ENCODE data around the gene CRHR1.

CRHR1 gene

DNA sequence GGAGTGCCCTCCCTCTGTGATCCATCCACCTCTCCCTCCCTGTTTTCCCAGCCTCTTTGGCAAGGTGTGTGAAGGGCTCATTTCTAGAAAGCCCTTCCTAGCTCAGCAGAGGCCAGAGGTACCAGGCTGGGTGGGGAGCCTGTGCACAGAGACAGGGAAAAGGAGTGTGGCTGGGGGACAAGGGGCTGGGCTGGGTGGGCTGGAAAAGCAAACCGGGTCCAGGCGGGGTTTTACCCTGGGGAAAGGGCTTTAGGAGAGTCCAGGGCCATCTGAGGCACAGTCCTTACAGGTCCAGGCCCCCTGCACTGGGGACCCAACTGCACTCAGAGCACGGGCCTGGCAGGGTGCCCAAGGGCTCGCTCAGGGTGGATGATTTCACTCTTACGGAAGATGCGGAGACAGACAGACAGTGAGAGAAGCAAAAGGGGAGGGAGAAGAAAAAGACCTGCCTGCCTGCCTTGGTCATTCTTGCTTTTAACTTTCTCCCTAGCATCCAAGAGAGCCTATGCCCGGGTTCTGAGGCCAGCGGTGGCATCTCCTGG lies 7.0 kb downstream of the CRHR1 start:
- no peaks in the 10 kb centered on the region for H3K36me3 Mint-ChIP-seq (ENCODE audit: low read depth)
- peaks cover 50% of the 10 kb centered on the region for H3K27me3 Mint-ChIP-seq
- no peak for ATAC-seq
- H3K4me1 Mint-ChIP-seq: no peaks in the 10 kb centered on the region
- H3K27ac Mint-ChIP-seq: no peak overlapping the region
- no peak for DNase-seq
- H3K4me3 Mint-ChIP-seq: no peak overlapping the region
- no peaks in the 10 kb centered on the region for H3K9me3 Mint-ChIP-seq

GRCh38 chr17:45791935-45792334 lies 7.8 kb downstream of the CRHR1 start:
- Mint-ChIP-seq H3K27ac (no peak overlapping the region), H3K27me3 (peaks cover 49% of the 10 kb centered on the region), H3K4me3 (no peak overlapping the region), H3K9me3 (no peaks in the 10 kb centered on the region), H3K4me1 (no peaks in the 10 kb centered on the region), H3K36me3 (ENCODE audit: low read depth) (no peaks in the 10 kb centered on the region)
- ATAC-seq (no peak), DNase-seq (no peak)

- H3K27ac Mint-ChIP-seq: no peak overlapping the region
- H3K27me3 Mint-ChIP-seq: peaks cover 44% of the 10 kb centered on the region
- no peak for ATAC-seq
Observed at GRCh38 chr17:45792437-45792836, 8.3 kb downstream of the CRHR1 start.

DNA sequence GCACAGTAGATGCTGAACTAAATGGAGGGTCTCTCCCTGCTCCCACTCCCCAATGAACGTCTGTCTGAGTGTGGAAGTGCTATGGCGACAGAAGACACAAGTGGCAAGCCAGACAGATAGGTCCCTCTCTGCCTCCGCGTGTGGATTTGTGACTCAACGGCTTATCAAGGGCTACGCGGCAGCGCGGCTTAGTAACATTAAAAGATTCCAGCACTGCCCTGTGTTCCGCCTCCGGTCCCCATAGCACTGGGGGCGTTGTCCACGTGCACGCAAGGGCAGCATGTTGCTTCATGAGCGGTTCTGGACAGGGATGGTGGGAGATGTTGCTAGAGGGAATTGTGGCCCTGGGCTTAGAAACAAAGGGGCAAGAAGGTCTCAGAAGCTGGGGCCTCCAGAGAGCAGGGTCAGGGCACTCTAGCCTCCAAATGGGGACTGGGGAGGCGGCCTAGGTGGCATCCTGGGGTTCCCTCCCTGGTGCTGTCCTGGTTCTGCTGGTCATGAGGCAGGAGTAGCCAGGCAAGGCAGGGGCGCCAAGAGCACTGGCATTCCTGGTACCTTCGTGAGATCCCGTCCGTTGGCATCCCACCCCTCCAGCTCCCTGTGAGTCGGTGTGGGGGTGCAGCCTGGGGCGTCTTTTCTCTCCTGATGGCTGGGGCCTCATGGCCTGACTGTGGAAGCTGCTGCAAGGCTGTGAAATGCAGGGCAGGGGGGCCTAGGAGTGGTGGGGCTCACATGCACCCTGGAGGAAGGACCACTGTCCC lies 9.1 kb downstream of the CRHR1 start:
- H3K27me3 Mint-ChIP-seq: peaks cover 39% of the 10 kb centered on the region
- H3K36me3 Mint-ChIP-seq (ENCODE audit: low read depth): no peaks in the 10 kb centered on the region
- no peaks in the 10 kb centered on the region for H3K4me1 Mint-ChIP-seq
- H3K27ac Mint-ChIP-seq: no peak overlapping the region
- no peaks in the 10 kb centered on the region for H3K9me3 Mint-ChIP-seq
- no peak for ATAC-seq
- DNase-seq: no peak
- H3K4me3 Mint-ChIP-seq: no peak overlapping the region

More at GRCh38 chr17:45792437-45792836, 8.3 kb downstream of the CRHR1 start:
- Mint-ChIP-seq H3K4me3 (no peak overlapping the region), H3K36me3 (ENCODE audit: low read depth) (no peaks in the 10 kb centered on the region), H3K9me3 (no peaks in the 10 kb centered on the region), H3K4me1 (no peaks in the 10 kb centered on the region)
- no peak for DNase-seq

DNA sequence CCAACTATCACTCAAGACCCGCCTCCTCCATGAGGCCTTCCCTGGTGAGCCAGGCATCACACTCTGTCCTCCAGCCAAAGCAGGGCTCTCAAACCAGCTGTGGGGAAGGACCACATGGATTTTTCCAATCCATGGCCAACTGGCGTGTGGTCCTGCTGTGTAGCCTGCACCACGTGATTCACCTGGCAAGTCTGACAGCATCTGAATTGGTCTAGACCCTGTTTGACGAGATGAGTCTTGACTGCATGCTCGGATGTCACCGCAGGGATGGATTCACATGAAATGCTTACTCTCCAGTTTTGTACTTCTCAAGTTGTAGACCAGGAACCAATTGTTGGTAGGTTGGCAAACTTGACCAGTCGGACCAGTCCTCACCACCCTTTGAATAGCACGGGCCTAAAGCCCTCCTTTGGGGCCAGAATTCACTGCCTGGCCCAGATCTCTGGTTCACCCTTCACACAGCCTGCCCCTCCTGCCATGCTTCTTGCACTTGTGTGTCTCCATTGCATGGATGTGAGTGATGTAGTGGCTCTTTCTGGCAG lies 9.9 kb downstream of the CRHR1 start:
- no peak overlapping the region for H3K4me3 Mint-ChIP-seq
- no peaks in the 10 kb centered on the region for H3K36me3 Mint-ChIP-seq (ENCODE audit: low read depth)
- H3K27ac Mint-ChIP-seq: no peak overlapping the region
- H3K9me3 Mint-ChIP-seq: no peaks in the 10 kb centered on the region
- H3K27me3 Mint-ChIP-seq: peaks cover 31% of the 10 kb centered on the region
- DNase-seq (no peak), ATAC-seq (no peak)
- H3K4me1 Mint-ChIP-seq: no peaks in the 10 kb centered on the region

DNA sequence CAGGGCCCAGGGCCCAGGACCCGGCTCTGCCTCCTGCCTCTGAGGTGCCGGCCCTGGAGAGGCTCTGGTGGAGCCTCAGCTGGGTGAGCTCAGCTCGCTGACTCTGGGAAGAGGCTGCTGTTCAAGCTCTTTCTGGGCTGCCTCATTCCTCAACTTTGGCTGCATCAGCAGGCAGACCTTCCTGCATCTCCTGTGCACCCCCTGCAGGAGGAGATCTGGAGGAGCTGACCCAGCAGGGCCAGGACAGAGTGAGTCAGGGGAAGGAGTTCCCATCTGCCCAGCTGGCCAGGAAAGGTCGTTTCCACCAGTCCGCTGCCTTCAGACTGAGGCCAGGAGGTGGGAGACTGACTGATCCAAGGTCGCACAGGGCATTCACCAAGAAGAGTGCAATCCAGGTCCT lies 10.7 kb downstream of the CRHR1 start:
- Mint-ChIP-seq H3K4me3 (no peak overlapping the region), H3K36me3 (ENCODE audit: low read depth) (no peaks in the 10 kb centered on the region), H3K27ac (no peak overlapping the region), H3K4me1 (no peaks in the 10 kb centered on the region), H3K9me3 (no peaks in the 10 kb centered on the region), H3K27me3 (peaks cover 26% of the 10 kb centered on the region)
- ATAC-seq (no peak), DNase-seq (no peak)

GRCh38 chr17:45800816-45801215 lies 16.7 kb downstream of the CRHR1 start:
- no peak for ATAC-seq
- Mint-ChIP-seq H3K36me3 (ENCODE audit: low read depth) (no peaks in the 10 kb centered on the region), H3K4me3 (no peak overlapping the region), H3K27ac (no peak overlapping the region), H3K27me3 (peaks cover 7% of the 10 kb centered on the region), H3K4me1 (no peaks in the 10 kb centered on the region), H3K9me3 (no peaks in the 10 kb centered on the region)
- DNase-seq: no peak

DNA sequence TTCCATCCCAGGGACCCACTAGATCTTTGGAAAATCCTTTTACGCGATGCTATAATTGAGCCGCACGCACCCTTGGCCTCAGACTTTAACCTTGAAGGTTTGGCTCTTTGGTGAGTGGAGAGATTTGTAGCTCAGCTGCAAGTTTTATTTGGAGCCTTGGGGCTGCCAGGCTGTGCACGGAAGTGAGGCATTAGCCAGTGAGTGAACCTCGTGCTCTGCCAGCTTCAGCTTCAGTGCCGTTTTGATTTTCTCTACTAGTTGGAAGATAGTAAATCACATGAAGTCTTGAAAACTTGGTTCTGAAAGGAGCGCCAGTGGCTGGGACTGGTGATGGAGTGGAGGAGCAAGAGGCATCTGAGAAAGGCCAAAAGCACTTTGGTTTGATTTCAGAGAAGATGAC lies 17.3 kb downstream of the CRHR1 start:
- no peaks in the 10 kb centered on the region for H3K36me3 Mint-ChIP-seq (ENCODE audit: low read depth)
- no peaks in the 10 kb centered on the region for H3K4me1 Mint-ChIP-seq
- no peak for ATAC-seq
- peaks cover 7% of the 10 kb centered on the region for H3K27me3 Mint-ChIP-seq
- H3K9me3 Mint-ChIP-seq: no peaks in the 10 kb centered on the region
- DNase-seq: no peak
- no peak overlapping the region for H3K4me3 Mint-ChIP-seq
- no peak overlapping the region for H3K27ac Mint-ChIP-seq

DNA sequence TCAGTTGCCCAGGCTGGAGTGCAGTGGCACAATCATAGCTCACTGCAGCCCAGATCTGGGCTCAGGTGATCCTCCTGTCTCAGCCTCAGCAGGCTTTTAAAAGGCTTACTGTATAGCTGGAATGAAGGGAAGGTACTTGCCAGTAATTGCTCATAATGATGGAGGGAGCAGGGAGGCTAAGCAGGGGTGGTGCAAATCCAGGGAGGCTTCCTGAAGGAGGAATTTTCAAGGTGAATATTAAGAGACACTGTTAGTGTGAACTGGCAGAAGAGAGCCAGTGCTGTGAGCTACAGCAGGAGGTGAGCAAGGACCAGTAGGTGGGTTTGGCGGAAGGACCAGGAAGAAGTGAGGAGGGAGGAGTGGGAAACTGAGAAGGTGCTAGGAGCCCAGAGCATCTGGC lies 24.7 kb downstream of the CRHR1 start:
- no peak for ATAC-seq
- no peaks in the 10 kb centered on the region for H3K4me1 Mint-ChIP-seq
- H3K27ac Mint-ChIP-seq: no peak overlapping the region
- no peak for DNase-seq
- H3K36me3 Mint-ChIP-seq (ENCODE audit: low read depth): no peaks in the 10 kb centered on the region
- no peaks in the 10 kb centered on the region for H3K9me3 Mint-ChIP-seq
- H3K27me3 Mint-ChIP-seq: peaks cover 2% of the 10 kb centered on the region
- no peak overlapping the region for H3K4me3 Mint-ChIP-seq

GRCh38 chr17:45809499-45809898 lies 25.4 kb downstream of the CRHR1 start:
- no peak overlapping the region for H3K4me3 Mint-ChIP-seq
- H3K36me3 Mint-ChIP-seq (ENCODE audit: low read depth): no peaks in the 10 kb centered on the region
- H3K27ac Mint-ChIP-seq: no peak overlapping the region
- H3K27me3 Mint-ChIP-seq: peaks cover 2% of the 10 kb centered on the region
- no peaks in the 10 kb centered on the region for H3K9me3 Mint-ChIP-seq
- no peaks in the 10 kb centered on the region for H3K4me1 Mint-ChIP-seq
- ATAC-seq (no peak), DNase-seq (no peak)

DNA sequence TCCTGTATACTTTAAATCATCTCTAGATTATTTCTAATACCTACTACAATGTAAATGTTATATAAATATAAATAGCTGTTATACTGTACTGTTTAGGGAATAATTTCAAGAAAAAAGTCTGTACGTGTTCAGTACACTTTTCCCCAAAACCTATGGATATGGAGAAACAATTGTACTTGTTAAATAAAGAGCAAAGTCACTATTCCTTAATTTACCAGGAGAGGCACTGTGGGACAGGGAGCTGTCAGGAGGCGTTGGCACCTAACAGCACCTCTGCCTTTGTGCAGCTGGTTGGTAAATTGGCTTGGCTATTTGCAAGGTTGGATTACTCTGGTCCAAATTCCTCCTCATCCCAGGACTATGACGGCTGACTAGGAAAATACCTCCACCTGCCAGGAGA lies 28.0 kb downstream of the CRHR1 start:
- DNase-seq (no peak), ATAC-seq (no peak)
- Mint-ChIP-seq H3K9me3 (no peaks in the 10 kb centered on the region), H3K27me3 (peaks cover 2% of the 10 kb centered on the region), H3K4me3 (no peak overlapping the region), H3K4me1 (no peaks in the 10 kb centered on the region), H3K27ac (no peak overlapping the region), H3K36me3 (ENCODE audit: low read depth) (no peaks in the 10 kb centered on the region)

DNA sequence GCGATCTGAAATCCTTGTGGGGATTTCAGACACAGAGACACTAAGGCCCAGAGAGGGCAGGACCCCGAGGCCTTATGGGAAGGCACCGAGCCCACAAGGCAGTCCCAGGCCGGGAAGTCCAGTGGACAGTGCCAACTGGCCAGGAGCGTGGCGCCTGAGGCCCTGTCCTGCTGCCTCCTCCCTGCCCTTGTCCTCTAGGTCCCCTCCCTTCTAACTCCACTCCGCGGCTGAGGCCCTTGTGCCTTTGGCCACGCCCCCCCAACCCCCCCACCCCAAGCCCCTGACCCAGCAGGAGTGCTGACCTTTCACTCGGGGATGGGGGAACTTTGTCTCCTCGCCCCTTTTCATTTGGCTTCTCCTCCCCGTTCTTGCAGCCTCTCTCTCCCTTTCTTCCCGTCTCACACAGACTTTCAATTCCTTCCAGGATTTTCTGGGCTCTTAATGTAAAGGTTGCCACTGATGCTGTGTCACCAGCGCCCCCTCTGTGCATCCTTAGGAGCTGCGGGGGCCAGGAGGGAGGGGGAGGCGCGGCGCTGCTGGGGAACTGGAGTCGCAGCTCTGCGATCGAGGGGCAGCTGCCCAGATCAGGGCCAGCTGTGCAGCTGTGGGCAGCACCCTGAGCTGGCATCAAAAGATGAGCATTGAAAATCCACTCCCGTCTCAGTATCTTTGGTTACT lies 29.1 kb downstream of the CRHR1 start:
- no peaks in the 10 kb centered on the region for H3K27me3 Mint-ChIP-seq
- DNase-seq (no peak), ATAC-seq (no peak)
- no peaks in the 10 kb centered on the region for H3K36me3 Mint-ChIP-seq (ENCODE audit: low read depth)
- H3K9me3 Mint-ChIP-seq: no peaks in the 10 kb centered on the region
- no peak overlapping the region for H3K4me3 Mint-ChIP-seq
- no peaks in the 10 kb centered on the region for H3K4me1 Mint-ChIP-seq
- H3K27ac Mint-ChIP-seq: no peak overlapping the region

DNA sequence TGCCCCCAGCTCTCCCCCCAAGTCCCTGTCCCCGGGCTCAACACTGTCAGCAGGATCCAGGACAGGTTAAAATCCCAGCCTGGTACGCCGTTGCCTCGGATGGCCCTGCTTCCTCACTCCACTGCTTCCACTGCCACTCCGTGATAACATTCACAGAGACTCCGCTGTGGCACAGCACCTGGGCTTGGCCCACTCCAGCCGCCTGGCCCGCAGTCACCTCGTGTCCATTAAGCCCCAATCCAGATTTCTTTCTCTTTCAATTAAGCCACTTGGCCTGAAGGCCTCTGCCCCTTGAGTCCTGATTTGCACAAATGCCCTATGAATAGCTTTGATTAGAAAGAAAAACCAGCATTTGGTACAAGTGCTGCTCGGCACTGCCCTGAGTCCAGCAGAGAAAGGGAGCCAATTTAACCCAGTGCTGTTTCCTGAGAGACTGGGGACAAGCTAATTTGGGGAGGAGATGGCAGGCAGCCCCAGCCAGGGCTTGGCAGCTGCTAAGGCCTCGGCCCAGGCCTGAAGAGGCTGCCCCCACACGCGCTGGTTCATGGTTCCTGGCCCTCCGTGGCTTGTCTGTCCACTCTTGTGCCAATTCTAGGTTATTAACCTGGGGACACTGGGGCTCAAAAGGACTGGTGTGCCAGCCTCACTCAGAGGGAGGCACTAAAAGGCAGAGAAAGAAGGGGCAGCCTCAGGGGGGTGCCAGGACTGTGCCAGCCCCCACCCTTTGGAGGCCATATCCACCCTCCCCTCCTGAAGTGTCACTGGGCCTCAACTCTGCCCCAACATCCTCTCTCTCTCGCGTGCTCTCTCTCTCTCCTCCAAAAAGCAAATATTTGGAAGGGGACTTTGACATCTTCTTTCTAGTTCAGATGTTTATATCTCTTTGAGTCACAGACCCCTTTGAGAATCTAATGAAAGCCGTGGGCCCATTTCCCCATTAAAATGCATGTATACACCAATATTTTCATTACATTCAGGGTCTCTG lies 30.8 kb downstream of the CRHR1 start:
- no peaks in the 10 kb centered on the region for H3K36me3 Mint-ChIP-seq (ENCODE audit: low read depth)
- no peaks in the 10 kb centered on the region for H3K27me3 Mint-ChIP-seq
- no peak overlapping the region for H3K27ac Mint-ChIP-seq
- no peaks in the 10 kb centered on the region for H3K9me3 Mint-ChIP-seq
- ATAC-seq (no peak), DNase-seq (no peak)
- H3K4me1 Mint-ChIP-seq: no peaks in the 10 kb centered on the region
- H3K4me3 Mint-ChIP-seq: no peak overlapping the region

- Mint-ChIP-seq H3K36me3 (ENCODE audit: low read depth) (no peaks in the 10 kb centered on the region), H3K9me3 (no peaks in the 10 kb centered on the region), H3K4me1 (no peaks in the 10 kb centered on the region), H3K27ac (no peak overlapping the region), H3K4me3 (no peak overlapping the region), H3K27me3 (peaks cover 2% of the 10 kb centered on the region)
- DNase-seq: no peak
- ATAC-seq: no peak
Observed at GRCh38 chr17:45815752-45816151, 31.6 kb downstream of the CRHR1 start.

Data from activated naive CD8-positive, alpha-beta T cell treated with anti-CD3 and anti-CD28 coated beads, Interleukin-2, amount 50 U/mL, for 24 hours (primary cell).